GM19240 (cell line): ENCODE data around the gene JARID2.
"Not testable (repeated sequence)": the region's sequence is repeated elsewhere in the genome, so short reads cannot be mapped to it uniquely, and the experiment has no call there.

Source experiments
- DNase-seq: peaks from one replicate; pipeline ENCODE4 v3.0.0; 2011; ENCODE audit warnings: low spot score; ENCODE audit not compliant: insufficient read length

JARID2 gene

GRCh38 chr6:15287670-15288375 is 42.0 kb downstream of the JARID2 start:
- DNase-seq = peak; percentile 70

GRCh38 chr6:15288856-15289255 is 43.0 kb downstream of the JARID2 start:
- DNase-seq = no peak

- DNase-seq = not testable (repeated sequence)
Measured at GRCh38 chr6:15289456-15289855, 43.6 kb downstream of the JARID2 start.

GRCh38 chr6:15290067-15290680 is 44.3 kb downstream of the JARID2 start:
- no peak for DNase-seq

GRCh38 chr6:15290962-15291704 is 45.3 kb downstream of the JARID2 start:
- DNase-seq = no peak

GRCh38 chr6:15292721-15293302 is 46.9 kb downstream of the JARID2 start:
- no peak for DNase-seq

- DNase-seq = no peak
Measured at GRCh38 chr6:15293674-15294073, 47.8 kb downstream of the JARID2 start.

- no peak for DNase-seq
Measured at GRCh38 chr6:15294504-15294903, 48.6 kb downstream of the JARID2 start.

GRCh38 chr6:15296249-15296648 is 50.4 kb downstream of the JARID2 start:
- no peak for DNase-seq

GRCh38 chr6:15296735-15297134 is 50.9 kb downstream of the JARID2 start:
- DNase-seq = peak; percentile 11

GRCh38 chr6:15297167-15297566 is 51.3 kb downstream of the JARID2 start:
- not testable (repeated sequence) for DNase-seq

- DNase-seq = no peak
Measured at GRCh38 chr6:15297895-15298590, 52.2 kb downstream of the JARID2 start.

GRCh38 chr6:15299430-15300131 is 53.7 kb downstream of the JARID2 start:
- DNase-seq = peak; percentile 58

- no peak for DNase-seq
Measured at GRCh38 chr6:15301179-15302006, 55.5 kb downstream of the JARID2 start.

- DNase-seq = no peak
Measured at GRCh38 chr6:15303162-15303919, 57.5 kb downstream of the JARID2 start.

GRCh38 chr6:15303920-15304291 is 58.0 kb downstream of the JARID2 start:
- no peak for DNase-seq

GRCh38 chr6:15304337-15305042 is 58.6 kb downstream of the JARID2 start:
- DNase-seq = no peak

GRCh38 chr6:15305496-15305895 is 59.6 kb downstream of the JARID2 start:
- DNase-seq = no peak

GRCh38 chr6:15305909-15306308 is 60.0 kb downstream of the JARID2 start:
- DNase-seq = no peak
